ENCODE data around the gene RNF41.

DNA sequence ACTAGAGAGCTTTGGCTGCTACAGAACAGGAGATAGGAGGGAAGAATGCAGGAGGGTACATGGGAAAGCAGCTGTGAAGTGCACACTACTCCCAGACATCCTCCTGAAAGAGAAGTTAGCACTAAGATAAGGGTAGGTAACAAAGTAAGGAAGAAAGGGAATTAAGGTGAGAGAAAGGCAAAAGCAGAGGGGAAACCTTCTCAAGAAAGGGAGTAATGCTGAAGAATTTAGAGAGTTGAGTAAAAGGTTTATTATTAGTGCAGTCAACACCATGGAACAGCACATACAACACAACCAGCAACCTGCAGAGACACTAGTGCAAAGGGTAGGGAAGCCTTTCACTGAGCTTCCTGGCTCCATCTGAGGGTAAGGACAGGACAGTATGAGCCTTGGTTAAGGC lies 17.4 kb downstream of the RNF41 start:
- TF ChIP-seq, protein P1, sequence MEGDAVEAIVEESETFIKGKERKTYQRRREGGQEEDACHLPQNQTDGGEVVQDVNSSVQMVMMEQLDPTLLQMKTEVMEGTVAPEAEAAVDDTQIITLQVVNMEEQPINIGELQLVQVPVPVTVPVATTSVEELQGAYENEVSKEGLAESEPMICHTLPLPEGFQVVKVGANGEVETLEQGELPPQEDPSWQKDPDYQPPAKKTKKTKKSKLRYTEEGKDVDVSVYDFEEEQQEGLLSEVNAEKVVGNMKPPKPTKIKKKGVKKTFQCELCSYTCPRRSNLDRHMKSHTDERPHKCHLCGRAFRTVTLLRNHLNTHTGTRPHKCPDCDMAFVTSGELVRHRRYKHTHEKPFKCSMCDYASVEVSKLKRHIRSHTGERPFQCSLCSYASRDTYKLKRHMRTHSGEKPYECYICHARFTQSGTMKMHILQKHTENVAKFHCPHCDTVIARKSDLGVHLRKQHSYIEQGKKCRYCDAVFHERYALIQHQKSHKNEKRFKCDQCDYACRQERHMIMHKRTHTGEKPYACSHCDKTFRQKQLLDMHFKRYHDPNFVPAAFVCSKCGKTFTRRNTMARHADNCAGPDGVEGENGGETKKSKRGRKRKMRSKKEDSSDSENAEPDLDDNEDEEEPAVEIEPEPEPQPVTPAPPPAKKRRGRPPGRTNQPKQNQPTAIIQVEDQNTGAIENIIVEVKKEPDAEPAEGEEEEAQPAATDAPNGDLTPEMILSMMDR (IDR thresholded peaks at IDR 0.05; ENCODE audit: insufficient read depth, low read length, poor library complexity, severe bottlenecking): no peak
- no peak for TF ChIP-seq EZH2phosphoT487 (conservative IDR thresholded peaks at IDR 0.05; ENCODE audit: low read length)

All from SU-DHL-6 (cell line).